ENCODE measurements around the gene CEP250.

The CEP250 gene

DNA sequence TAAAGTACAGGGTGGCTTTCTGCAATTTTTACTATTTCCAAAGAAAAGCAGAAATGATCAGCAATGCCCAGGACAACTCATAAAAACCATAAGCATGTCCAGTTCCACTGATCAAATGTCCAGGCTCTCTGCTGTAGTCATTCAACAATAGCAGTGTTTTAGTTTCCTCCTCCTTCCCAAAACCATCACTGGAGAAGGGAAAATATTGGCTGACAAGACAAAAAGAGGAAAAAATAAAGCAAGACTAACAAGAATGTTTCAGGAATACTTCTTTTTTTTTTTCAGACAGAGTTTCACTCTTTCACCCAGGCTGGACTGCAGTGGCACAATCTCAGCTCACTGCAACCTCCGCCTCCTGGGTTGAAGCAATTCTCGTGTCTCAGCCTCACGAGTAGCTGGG lies 45.9 kb upstream of the CEP250 start:
- H3K9ac ChIP-seq (ENCODE audit: low read depth, low read length, poor library complexity) = no peak overlapping the region
- H2AK5ac ChIP-seq (ENCODE audit: low read depth, low read length) = no peak overlapping the region
- no peak overlapping the region for H3K14ac ChIP-seq (ENCODE audit: low read length)
- no peak overlapping the region for H3K27ac ChIP-seq (replicated peaks; ENCODE audit: low read length)
- H3K36me3 ChIP-seq (replicated peaks in 1 of 2; ENCODE audit: control insufficient read depth in 2 of 2, insufficient read depth in 2 of 2, low read length in 2 of 2) = peaks cover 7 to 15% of the 10 kb centered on the region in 2 donors
- H3K18ac ChIP-seq (ENCODE audit: low read length) = no peak overlapping the region
- H3K4me3 ChIP-seq (ENCODE audit: low read length in 2 of 2) = no peak overlapping the region
- H4K91ac ChIP-seq (ENCODE audit: low read depth, low read length, poor library complexity) = no peak overlapping the region
- no peak overlapping the region for H2BK15ac ChIP-seq (ENCODE audit: low read length)
- H2BK12ac ChIP-seq (ENCODE audit: low read length) = no peak overlapping the region
- no peak overlapping the region for H3K4ac ChIP-seq (ENCODE audit: low read length)
- DNase-seq (ENCODE audit: low spot score) = no peak
- no peak overlapping the region for H2BK5ac ChIP-seq (ENCODE audit: low read length)
- H2AFZ ChIP-seq (ENCODE audit: low read length) = no peak overlapping the region
- peaks cover 0 to 9% of the 10 kb centered on the region in 2 donors for H3K9me3 ChIP-seq (replicated peaks in 1 of 2; ENCODE audit: control insufficient read depth in 2 of 2, insufficient read depth in 1 of 2, low read depth in 1 of 2, low read length in 2 of 2)
- WGBS, 2 donors (ENCODE audit: extremely low coverage in 2 of 2, insufficient read length in 2 of 2, insufficient replicate concordance in 1 of 2) = no CpG with 5 or more reads among the region's 3 CpGs
- no peaks in the 10 kb centered on the region for H3K79me1 ChIP-seq (ENCODE audit: low read depth, low read length)
- peaks cover 0 to 2% of the 10 kb centered on the region in 2 donors for H3K4me1 ChIP-seq (ENCODE audit: control insufficient read depth in 2 of 2, insufficient read depth in 1 of 2, low read depth in 1 of 2, low read length in 2 of 2)
- no peak overlapping the region for H4K8ac ChIP-seq (ENCODE audit: low read depth, low read length)
- H3K4me2 ChIP-seq (ENCODE audit: insufficient read depth, low read length, poor library complexity, severe bottlenecking) = no peak overlapping the region
- no peaks in the 10 kb centered on the region for H3K27me3 ChIP-seq (ENCODE audit: control insufficient read depth in 3 of 3, insufficient read depth in 3 of 3, low read depth in 1 of 3, low read length in 3 of 3)
- no peak overlapping the region for H3K23ac ChIP-seq (ENCODE audit: low read depth, low read length, poor library complexity)
- H2BK120ac ChIP-seq (ENCODE audit: low read depth, low read length) = no peak overlapping the region

DNA sequence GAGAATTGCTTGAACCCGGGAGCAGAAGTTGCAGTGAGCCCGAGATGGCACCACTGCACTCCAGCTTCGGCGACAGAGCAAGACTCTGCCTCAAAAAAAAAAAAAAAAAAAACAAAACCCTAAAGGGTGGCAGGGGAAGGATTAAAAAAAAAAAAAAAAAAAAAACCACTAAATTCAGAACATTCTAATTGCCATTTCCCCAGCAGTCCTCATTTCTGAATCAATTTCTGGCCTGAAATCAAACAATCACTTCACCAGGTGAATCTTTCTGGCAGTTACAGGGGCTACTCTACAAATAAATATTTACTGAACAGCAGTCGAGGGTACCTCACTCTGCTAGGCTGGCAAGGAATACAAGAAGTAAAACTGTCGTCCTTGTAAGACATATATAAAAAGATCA lies 44.8 kb upstream of the CEP250 start:
- Histone ChIP-seq H3K27me3 (ENCODE audit: control insufficient read depth in 3 of 3, insufficient read depth in 3 of 3, low read depth in 1 of 3, low read length in 3 of 3) (no peaks in the 10 kb centered on the region), H3K18ac (ENCODE audit: low read length) (no peak overlapping the region), H3K27ac (replicated peaks; ENCODE audit: low read length) (no peak overlapping the region), H3K4me3 (ENCODE audit: low read length in 2 of 2) (peak overlapping the region in 1 of 2 donors; percentile 69), H4K8ac (ENCODE audit: low read depth, low read length) (no peak overlapping the region), H2BK15ac (ENCODE audit: low read length) (no peak overlapping the region), H3K4me2 (ENCODE audit: insufficient read depth, low read length, poor library complexity, severe bottlenecking) (no peak overlapping the region), H2AFZ (ENCODE audit: low read length) (no peak overlapping the region), H3K9me3 (replicated peaks in 1 of 2; ENCODE audit: control insufficient read depth in 2 of 2, insufficient read depth in 1 of 2, low read depth in 1 of 2, low read length in 2 of 2) (peaks cover 0 to 4% of the 10 kb centered on the region in 2 donors), H3K36me3 (replicated peaks in 1 of 2; ENCODE audit: control insufficient read depth in 2 of 2, insufficient read depth in 2 of 2, low read length in 2 of 2) (peaks cover 7 to 15% of the 10 kb centered on the region in 2 donors), H3K9ac (ENCODE audit: low read depth, low read length, poor library complexity) (no peak overlapping the region), H3K14ac (ENCODE audit: low read length) (no peak overlapping the region), H2AK5ac (ENCODE audit: low read depth, low read length) (no peak overlapping the region), H2BK120ac (ENCODE audit: low read depth, low read length) (no peak overlapping the region), H3K79me1 (ENCODE audit: low read depth, low read length) (no peaks in the 10 kb centered on the region), H4K91ac (ENCODE audit: low read depth, low read length, poor library complexity) (no peak overlapping the region), H2BK5ac (ENCODE audit: low read length) (no peak overlapping the region), H3K23ac (ENCODE audit: low read depth, low read length, poor library complexity) (no peak overlapping the region), H3K4ac (ENCODE audit: low read length) (no peak overlapping the region), H2BK12ac (ENCODE audit: low read length) (no peak overlapping the region), H3K4me1 (ENCODE audit: control insufficient read depth in 2 of 2, insufficient read depth in 1 of 2, low read depth in 1 of 2, low read length in 2 of 2) (peaks cover 0 to 2% of the 10 kb centered on the region in 2 donors)
- DNase-seq (ENCODE audit: low spot score) = no peak
- WGBS, 2 donors (ENCODE audit: extremely low coverage in 2 of 2, insufficient read length in 2 of 2, insufficient replicate concordance in 1 of 2) = no CpG with 5 or more reads among the region's 6 CpGs

DNA sequence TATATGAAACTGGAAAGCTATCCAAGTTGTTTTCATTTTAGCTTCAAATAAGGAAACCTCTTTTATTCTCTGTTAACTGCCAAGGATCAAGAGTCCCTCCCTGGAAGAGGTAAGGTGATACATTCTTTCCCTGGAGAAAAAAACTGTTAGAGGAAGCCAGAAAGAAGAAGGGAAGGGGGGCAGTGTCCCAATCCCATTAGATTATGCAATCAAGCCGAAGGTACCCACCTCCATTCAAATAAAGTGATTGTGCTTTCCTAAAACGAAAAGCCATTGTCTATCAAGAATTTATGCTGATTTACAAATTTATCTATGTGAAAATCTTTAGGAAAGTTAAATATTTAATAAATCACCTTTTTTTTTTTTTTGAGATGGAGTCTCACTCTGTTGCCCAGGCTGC lies 34.1 kb upstream of the CEP250 start:
- Histone ChIP-seq H3K4me1 (ENCODE audit: control insufficient read depth in 2 of 2, insufficient read depth in 1 of 2, low read depth in 1 of 2, low read length in 2 of 2) (no peaks in the 10 kb centered on the region), H3K18ac (ENCODE audit: low read length) (no peak overlapping the region), H2BK5ac (ENCODE audit: low read length) (no peak overlapping the region), H3K9me3 (replicated peaks in 1 of 2; ENCODE audit: control insufficient read depth in 2 of 2, insufficient read depth in 1 of 2, low read depth in 1 of 2, low read length in 2 of 2) (no peaks in the 10 kb centered on the region), H3K4ac (ENCODE audit: low read length) (no peak overlapping the region), H3K4me2 (ENCODE audit: insufficient read depth, low read length, poor library complexity, severe bottlenecking) (no peak overlapping the region), H2BK120ac (ENCODE audit: low read depth, low read length) (no peak overlapping the region), H4K8ac (ENCODE audit: low read depth, low read length) (no peak overlapping the region), H2BK12ac (ENCODE audit: low read length) (no peak overlapping the region), H3K23ac (ENCODE audit: low read depth, low read length, poor library complexity) (no peak overlapping the region), H3K36me3 (replicated peaks in 1 of 2; ENCODE audit: control insufficient read depth in 2 of 2, insufficient read depth in 2 of 2, low read length in 2 of 2) (no peaks in the 10 kb centered on the region), H4K91ac (ENCODE audit: low read depth, low read length, poor library complexity) (no peak overlapping the region), H3K27ac (replicated peaks; ENCODE audit: low read length) (no peak overlapping the region), H3K79me1 (ENCODE audit: low read depth, low read length) (no peaks in the 10 kb centered on the region), H3K4me3 (ENCODE audit: low read length in 2 of 2) (no peak overlapping the region), H2AK5ac (ENCODE audit: low read depth, low read length) (no peak overlapping the region), H2AFZ (ENCODE audit: low read length) (no peak overlapping the region), H2BK15ac (ENCODE audit: low read length) (no peak overlapping the region), H3K14ac (ENCODE audit: low read length) (no peak overlapping the region), H3K9ac (ENCODE audit: low read depth, low read length, poor library complexity) (no peak overlapping the region), H3K27me3 (ENCODE audit: control insufficient read depth in 3 of 3, insufficient read depth in 3 of 3, low read depth in 1 of 3, low read length in 3 of 3) (no peaks in the 10 kb centered on the region)
- no CpG with 5 or more reads among the region's 2 CpGs for WGBS, 2 donors (ENCODE audit: extremely low coverage in 2 of 2, insufficient read length in 2 of 2, insufficient replicate concordance in 1 of 2)
- DNase-seq (ENCODE audit: low spot score) = no peak

DNA sequence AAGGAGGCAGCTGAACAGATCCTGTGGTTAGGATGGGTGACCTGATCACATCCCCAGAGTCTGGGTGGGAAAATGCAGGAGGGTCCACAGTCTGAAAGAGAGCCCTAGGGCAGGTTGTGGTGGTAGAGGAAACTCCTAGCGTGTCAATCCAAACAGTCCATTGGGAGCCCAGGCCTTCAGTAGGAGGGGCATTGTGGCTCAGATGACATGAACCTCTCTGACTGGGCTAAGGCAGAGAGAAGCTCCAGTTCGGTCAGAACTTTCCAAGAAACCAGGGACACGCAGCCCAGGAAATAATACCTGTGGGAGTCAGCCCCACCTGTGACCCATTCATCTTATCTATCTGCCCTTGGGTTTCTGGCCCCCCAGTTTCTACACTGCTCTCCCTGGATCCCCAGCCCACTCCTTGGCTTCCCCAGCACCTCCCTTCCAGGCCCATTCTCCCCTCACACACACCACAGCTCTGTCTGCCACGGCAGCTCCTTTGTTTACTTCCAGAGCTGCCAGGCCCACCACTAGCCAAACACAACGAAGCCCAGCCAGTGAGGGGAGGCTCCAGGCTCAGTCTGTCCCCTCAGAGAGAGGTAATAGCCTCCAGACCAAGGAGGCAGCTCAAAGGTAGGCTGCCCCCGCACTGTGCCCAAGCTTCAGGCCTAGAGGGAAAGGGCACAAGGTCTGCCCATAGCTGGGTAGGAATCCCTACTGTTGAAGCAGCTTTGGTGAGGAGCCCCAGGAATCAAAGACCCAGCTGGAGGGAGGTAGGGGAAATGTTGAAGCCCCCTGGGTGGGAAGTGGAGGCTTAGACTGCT lies 23.6 kb upstream of the CEP250 start:
- H2AK5ac ChIP-seq (ENCODE audit: low read depth, low read length) = no peak overlapping the region
- peak overlapping the region; percentile 88 for H3K18ac ChIP-seq (ENCODE audit: low read length)
- no peak overlapping the region for H3K27ac ChIP-seq (replicated peaks; ENCODE audit: low read length)
- no peak overlapping the region for H3K14ac ChIP-seq (ENCODE audit: low read length)
- no peak overlapping the region for H3K4ac ChIP-seq (ENCODE audit: low read length)
- no peak overlapping the region for H4K8ac ChIP-seq (ENCODE audit: low read depth, low read length)
- H3K9ac ChIP-seq (ENCODE audit: low read depth, low read length, poor library complexity) = no peak overlapping the region
- no peaks in the 10 kb centered on the region for H3K79me1 ChIP-seq (ENCODE audit: low read depth, low read length)
- no peak overlapping the region for H3K23ac ChIP-seq (ENCODE audit: low read depth, low read length, poor library complexity)
- no peak for DNase-seq (ENCODE audit: low spot score)
- H2AFZ ChIP-seq (ENCODE audit: low read length) = peak overlapping the region; percentile 78
- H2BK5ac ChIP-seq (ENCODE audit: low read length) = peak overlapping the region; percentile 30
- no CpG with 5 or more reads among the region's 6 CpGs for whole genome bisulfite sequencing, 2 donors (ENCODE audit: extremely low coverage in 2 of 2, insufficient read length in 2 of 2, insufficient replicate concordance in 1 of 2)
- H3K9me3 ChIP-seq (replicated peaks in 1 of 2; ENCODE audit: control insufficient read depth in 2 of 2, insufficient read depth in 1 of 2, low read depth in 1 of 2, low read length in 2 of 2) = no peaks in the 10 kb centered on the region
- H2BK12ac ChIP-seq (ENCODE audit: low read length) = no peak overlapping the region
- no peak overlapping the region for H2BK15ac ChIP-seq (ENCODE audit: low read length)
- no peaks in the 10 kb centered on the region for H3K36me3 ChIP-seq (replicated peaks in 1 of 2; ENCODE audit: control insufficient read depth in 2 of 2, insufficient read depth in 2 of 2, low read length in 2 of 2)
- no peak overlapping the region for H4K91ac ChIP-seq (ENCODE audit: low read depth, low read length, poor library complexity)
- H3K4me1 ChIP-seq (ENCODE audit: control insufficient read depth in 2 of 2, insufficient read depth in 1 of 2, low read depth in 1 of 2, low read length in 2 of 2) = peaks cover 6 to 24% of the 10 kb centered on the region in 2 donors
- no peak overlapping the region for H3K4me3 ChIP-seq (ENCODE audit: low read length in 2 of 2)
- H2BK120ac ChIP-seq (ENCODE audit: low read depth, low read length) = no peak overlapping the region
- no peak overlapping the region for H3K4me2 ChIP-seq (ENCODE audit: insufficient read depth, low read length, poor library complexity, severe bottlenecking)
- no peaks in the 10 kb centered on the region for H3K27me3 ChIP-seq (ENCODE audit: control insufficient read depth in 3 of 3, insufficient read depth in 3 of 3, low read depth in 1 of 3, low read length in 3 of 3)

Measured in neuronal stem cell (in vitro differentiated cells).